ENCODE results near the gene TRIM45.

Gene TRIM45

DNA sequence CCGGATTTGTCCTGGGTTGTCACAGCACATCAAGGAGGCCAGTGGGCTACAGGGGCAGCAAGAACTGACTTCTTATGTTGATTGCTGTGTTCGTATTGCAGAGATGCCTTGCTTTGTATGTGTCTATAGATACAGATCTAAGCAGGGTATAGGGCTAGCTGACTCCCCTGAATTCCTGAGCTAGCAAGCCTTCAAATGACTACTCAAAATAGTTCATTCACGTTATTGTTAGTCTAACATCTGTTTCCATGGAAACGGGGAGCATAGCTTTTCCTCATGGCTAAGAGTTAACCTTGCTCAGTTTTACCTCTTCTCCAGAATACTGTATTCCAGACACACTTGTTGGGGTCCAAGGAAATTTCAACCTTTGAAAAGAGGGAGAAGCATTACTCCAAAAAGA is 24.1 kb downstream of the TRIM45 start:
- no peak for TF ChIP-seq ZFX (IDR thresholded peaks at IDR 0.05)
- TF ChIP-seq, protein P1, sequence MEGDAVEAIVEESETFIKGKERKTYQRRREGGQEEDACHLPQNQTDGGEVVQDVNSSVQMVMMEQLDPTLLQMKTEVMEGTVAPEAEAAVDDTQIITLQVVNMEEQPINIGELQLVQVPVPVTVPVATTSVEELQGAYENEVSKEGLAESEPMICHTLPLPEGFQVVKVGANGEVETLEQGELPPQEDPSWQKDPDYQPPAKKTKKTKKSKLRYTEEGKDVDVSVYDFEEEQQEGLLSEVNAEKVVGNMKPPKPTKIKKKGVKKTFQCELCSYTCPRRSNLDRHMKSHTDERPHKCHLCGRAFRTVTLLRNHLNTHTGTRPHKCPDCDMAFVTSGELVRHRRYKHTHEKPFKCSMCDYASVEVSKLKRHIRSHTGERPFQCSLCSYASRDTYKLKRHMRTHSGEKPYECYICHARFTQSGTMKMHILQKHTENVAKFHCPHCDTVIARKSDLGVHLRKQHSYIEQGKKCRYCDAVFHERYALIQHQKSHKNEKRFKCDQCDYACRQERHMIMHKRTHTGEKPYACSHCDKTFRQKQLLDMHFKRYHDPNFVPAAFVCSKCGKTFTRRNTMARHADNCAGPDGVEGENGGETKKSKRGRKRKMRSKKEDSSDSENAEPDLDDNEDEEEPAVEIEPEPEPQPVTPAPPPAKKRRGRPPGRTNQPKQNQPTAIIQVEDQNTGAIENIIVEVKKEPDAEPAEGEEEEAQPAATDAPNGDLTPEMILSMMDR (conservative IDR thresholded peaks at IDR 0.05) = no peak

DNA sequence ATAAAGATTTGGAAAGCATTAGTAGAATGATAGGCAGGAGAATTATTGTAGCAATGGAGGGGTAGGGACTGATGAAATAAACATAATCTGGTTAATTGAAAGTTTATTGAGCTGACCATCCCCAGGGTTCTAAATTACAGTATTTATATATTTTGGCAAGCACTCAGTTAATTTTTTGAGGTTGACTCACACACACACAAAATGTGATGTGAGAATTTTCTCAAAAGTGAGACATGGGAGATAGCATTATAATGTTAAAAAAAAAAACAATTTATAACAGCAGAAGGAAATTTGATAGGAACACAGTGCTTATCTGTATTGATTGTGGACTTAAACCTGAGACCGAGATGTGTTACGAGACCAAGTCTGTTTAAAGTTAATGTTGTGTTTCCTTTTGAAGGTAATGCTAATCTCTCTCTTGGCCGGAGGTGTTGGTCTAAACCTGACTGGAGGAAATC is 24.6 kb downstream of the TRIM45 start:
- TF ChIP-seq, protein P1 (conservative IDR thresholded peaks at IDR 0.05) = no peak
- TF ChIP-seq ZFX (IDR thresholded peaks at IDR 0.05) = no peak
- no peak overlapping the region for H3K27ac ChIP-seq

More for the DNA sequence above, 24.1 kb downstream of the TRIM45 start:
- H3K27ac ChIP-seq = no peak overlapping the region

DNA sequence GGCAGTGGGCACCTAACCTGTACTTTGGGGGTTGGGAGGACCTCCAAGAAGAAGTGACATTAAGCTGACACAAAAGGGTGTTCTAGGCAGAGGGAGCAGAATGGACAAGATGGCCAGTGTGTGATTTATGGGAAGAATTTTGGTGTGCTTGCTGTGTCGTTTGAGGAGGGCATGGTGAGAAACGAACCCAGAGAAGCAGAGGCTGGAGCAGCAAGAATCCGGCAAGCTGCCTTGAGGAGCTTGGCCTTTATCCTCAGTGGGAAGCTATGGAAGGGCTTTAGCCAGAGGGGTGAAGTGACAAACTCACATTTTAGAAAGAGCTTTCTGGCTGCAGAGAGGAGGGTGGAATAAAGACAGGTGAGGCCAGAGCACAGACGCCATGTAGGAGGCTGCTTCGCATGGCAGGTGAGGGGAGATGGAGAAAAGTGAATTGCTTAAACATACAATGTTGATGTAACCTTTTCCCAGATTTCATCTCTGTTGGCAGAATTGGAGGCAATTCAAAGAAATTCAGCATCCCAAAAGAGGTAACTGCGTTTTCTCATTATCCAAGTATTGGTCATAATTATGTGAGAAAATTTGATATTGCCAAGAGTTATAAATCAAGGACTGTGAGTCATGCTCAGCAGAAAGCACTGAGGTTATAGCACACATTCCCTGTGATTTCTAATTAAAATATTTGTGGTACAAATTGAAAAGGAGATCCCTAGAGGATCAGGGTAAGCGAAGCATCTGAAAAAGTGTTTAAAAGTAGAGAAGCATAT is 26.5 kb downstream of the TRIM45 start:
- no peak for TF ChIP-seq ZFX (IDR thresholded peaks at IDR 0.05)
- TF ChIP-seq, protein P1 (conservative IDR thresholded peaks at IDR 0.05) = no peak
- H3K27ac ChIP-seq = no peak overlapping the region

DNA sequence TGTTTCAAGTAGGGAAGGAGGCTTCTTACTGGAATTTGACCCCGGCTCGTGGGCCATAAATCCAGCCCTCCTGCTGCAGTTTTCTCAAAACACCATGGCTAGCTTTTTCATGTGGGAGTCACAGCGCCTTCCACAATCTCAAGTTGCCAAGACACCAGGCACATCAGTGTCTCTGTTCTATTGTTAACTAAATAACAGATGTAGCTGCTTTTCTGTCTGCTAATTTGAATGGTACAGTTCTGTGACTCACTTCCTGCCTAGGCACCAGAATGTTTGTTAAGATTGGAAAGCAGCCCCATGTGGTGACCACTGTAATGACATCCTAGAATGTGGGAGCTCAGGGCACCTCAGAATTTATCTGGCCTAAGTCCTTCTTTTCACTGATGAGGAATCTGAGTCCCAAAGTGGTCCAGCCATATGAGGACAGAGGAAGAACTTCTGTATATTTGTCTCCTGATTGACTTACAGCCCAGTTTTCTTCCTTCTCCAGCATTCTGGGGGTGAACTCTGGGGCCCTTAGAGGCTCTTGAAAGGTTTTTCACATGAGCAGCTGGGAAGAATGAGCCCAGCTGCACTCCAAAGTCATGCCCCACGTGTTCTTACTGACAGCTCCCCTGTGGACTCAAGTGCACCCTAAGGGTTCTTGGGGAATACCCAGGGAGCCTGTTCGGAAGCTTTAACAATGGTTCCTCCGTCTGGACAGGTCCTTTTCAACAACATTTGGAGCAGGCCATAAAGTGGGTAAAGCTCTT is 27.5 kb downstream of the TRIM45 start:
- H3K27ac ChIP-seq = no peak overlapping the region
- TF ChIP-seq, protein P1 (conservative IDR thresholded peaks at IDR 0.05) = peak; percentile 20; the same call in 1 of the 2 replicates
- TF ChIP-seq ZFX (IDR thresholded peaks at IDR 0.05) = no peak

DNA sequence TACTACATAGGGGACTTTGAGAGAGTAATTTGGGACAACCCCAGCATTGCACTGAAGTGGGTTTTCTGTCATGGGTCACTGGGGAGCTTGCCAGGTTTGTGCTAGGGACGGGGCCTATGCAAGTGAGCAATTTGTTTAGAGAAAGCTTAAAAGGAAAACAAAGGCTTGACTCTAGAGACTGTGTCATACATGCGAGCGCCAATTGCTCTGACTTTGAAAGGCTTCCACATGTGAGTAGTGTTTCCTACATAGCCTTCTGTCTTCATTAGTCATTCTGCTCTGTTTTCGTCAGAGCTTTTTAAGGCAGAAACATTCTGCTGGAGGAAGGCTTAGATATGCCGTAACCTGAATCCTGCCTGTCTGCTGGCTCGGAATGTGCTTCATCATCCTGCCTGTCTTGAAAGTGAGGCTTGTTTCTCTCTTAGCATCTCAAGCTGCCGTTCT is 28.4 kb downstream of the TRIM45 start:
- TF ChIP-seq, protein P1 (conservative IDR thresholded peaks at IDR 0.05) = no peak
- no peak for TF ChIP-seq ZFX (IDR thresholded peaks at IDR 0.05)
- H3K27ac ChIP-seq = no peak overlapping the region

DNA sequence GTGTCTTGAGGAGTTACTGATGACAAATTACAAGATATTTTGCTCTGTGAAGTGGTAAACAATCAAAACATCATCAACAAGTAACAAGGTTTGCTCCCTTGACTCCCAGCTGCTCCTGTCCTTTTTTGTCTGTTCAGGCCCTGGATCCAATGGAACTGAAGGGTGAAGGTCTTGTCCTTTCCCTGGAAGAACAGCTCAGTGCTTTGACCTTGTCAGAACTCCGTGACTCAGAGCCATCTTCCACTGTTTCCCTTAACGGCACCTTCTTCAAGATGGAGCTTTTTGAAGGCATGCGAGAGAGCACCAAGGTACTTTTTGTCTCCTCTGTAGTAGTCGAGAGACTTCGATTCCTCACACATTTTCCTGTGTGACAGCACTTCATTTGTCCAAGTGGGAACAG is 29.0 kb downstream of the TRIM45 start:
- H3K27ac ChIP-seq = no peak overlapping the region
- no peak for TF ChIP-seq ZFX (IDR thresholded peaks at IDR 0.05)
- TF ChIP-seq, protein P1 (conservative IDR thresholded peaks at IDR 0.05) = no peak

DNA sequence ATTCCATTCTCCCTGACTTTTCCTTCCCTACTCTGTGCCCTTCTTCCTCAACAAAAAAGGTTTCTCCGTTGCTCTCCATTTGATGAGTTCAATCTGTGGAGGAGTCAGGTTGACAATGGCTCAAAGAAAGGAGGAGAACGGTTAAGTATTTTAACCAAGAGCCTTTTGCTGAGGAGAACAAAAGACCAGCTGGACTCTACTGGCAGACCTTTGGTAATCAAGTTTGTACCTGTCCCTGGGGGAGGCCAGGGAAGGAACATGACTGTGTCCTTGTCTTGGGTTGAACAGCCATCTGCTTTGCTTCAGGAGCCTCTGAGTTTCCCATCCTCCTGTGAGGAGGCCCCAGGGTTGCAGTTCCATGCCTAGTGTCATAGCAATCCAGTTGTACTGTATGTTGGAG is 31.6 kb downstream of the TRIM45 start:
- TF ChIP-seq, protein P1 (conservative IDR thresholded peaks at IDR 0.05) = no peak
- TF ChIP-seq ZFX (IDR thresholded peaks at IDR 0.05) = no peak
- no peak overlapping the region for H3K27ac ChIP-seq

Data from C4-2B (cell line).